Psoas muscle (tissue), 8 donors: ENCODE data around the gene ADGRD1. TPM values are rescaled to one million over a fixed set of nuclear protein-coding genes. Genes with fewer than 3 reads are reported as not detected.
A peak's percentile ranks its signal among the peaks of the same experiment; 100 is the strongest.

ENCODE experiments used
- ATAC-seq, 4 donors: fragments of 200-7000 bp; cut with Tn5 transposase; one replicate each; pipeline ENCODE4 v1.9.1; 2020; ENCODE audit warnings: moderate library complexity in 3 of 4, mild to moderate bottlenecking in 2 of 4
- DNase-seq, 2 donors: peaks; one replicate each; pipeline ENCODE4 v3.0.0-alpha.2; 2020
- H3K27ac ChIP-seq: fragments of 200-600 bp; one replicate; pipeline ENCODE4 v1.8.0; 2022
- H3K27me3 ChIP-seq, 3 donors: fragments of 200-600 bp in 1 of 3; one replicate each; pipeline versions ENCODE4 v1.6.1 to v1.8.0; 2013 to 2022; ENCODE audit warnings: low read length in 2 of 3, mild to moderate bottlenecking in 2 of 3, moderate library complexity in 1 of 3; ENCODE audit not compliant: insufficient read depth in 3 of 3
- H3K36me3 ChIP-seq, 2 donors: fragments of 200-600 bp in 1 of 2; one replicate each; pipeline versions ENCODE4 v1.6.1 to v1.8.0; 2013 to 2022; ENCODE audit warnings: low read depth in 1 of 2, mild to moderate bottlenecking in 1 of 2, moderate library complexity in 1 of 2; ENCODE audit not compliant: insufficient read depth in 1 of 2
- H3K4me1 ChIP-seq: fragments of 200-600 bp; one replicate; pipeline ENCODE4 v1.8.0; 2022
- H3K4me3 ChIP-seq: fragments of 200-600 bp; one replicate; pipeline ENCODE4 v1.8.0; 2022; ENCODE audit warnings: mild to moderate bottlenecking
- H3K9me3 ChIP-seq: fragments of 200-600 bp; one replicate; pipeline ENCODE4 v1.8.0; 2022
- WGBS, 3 donors: extraction: QIAGEN DNeasy Blood & Tissue Kit; methylation state at CpG; one replicate each; pipeline versions ENCODE4 v1.1.6 to v1.1.7; 2013; 5-methylcytosine and 5-hydroxymethylcytosine counted together
- intact Hi-C, 2 donors: fragments of 100-400 bp; cut with DNase I; formaldehyde crosslinking; loops; one replicate each; pipeline versions ENCODE4 v1.11.0 to v1.14.2; 2022
- polyA plus RNA-seq, 3 donors: library from polyadenylated mRNA; stranded (reverse); fragments of 200-250 nt; gene quantifications; one replicate each; pipeline ENCODE4 v1.2.3, GENCODE V29; 2013
- total RNA-seq, 4 donors: library from RNA; stranded (reverse); fragmentation: NEBNext Ultra II Directional in 2 of 4; extraction: Animal tissue kit (Norgen Biotek cat#: 25700) in 2 of 4; gene quantifications; one replicate each; pipeline versions ENCODE4 v1.2.1 to v1.2.4, GENCODE V29; 2021 to 2023
- TF ChIP-seq, protein P1 (sequence below): fragments of 200-600 bp; IDR thresholded peaks from one replicate; pipeline ENCODE4 v1.8.0; 2022; ENCODE audit warnings: antibody characterized with exemption
- donor health status: healthy with polysubstance abuse.
- donor health status: DM: no; HTN: no; CAD: no; lungs with moderate emphysema.
- donor health status: Bipolar disorder and iron deficiency.
- donor health status: healthy.
- donor health status: DM: yes; HTN: yes; CAD: no.
- donor health status: DM: no; HTN: no; CAD: no.
- donor health status: DM: no; HTN: no; CAD: no.
- donor health status: DM: yes; HTN: yes; CAD: no.

Gene ADGRD1
- total and polyA plus RNA-seq, 7 donors: 2.1 to 11.6 (median 3.6) TPM

DNA sequence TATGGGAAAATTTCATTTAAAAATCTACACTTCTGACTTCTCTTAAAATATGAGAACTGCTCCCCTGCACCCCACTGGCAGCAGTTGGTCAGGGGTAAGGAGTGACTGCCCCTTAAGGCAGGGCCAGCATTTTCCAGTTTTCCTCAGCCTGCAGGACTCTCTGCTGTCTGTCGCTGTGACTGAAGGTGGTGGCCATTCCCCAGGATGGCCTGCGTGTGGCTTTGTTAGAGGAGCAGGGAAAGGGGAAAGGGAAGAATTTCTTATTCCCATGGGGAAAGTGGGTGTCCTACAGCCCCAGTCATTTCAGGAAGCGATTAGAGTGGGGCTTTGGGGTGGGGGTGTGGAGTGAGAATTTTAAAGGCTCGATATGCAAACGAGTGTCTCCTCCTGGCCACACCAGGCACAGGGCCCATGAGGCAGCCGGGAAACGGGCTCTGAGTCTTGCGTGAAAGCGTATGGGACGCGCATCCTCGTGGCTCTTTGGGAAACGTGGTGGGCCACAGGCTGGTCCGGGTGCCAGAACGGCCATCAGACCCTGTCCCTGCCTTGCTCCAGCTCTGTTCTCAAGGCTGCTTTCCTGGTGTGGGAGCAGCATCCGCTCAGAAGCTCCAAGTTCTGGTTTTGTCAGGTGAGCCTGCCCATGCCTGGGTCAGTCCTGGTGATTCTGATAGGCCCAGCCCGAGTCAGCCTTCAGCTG lies 23.5 kb downstream of the ADGRD1 start:
- no peak for DNase-seq
- no peaks in the 10 kb centered on the region for H3K4me1 ChIP-seq
- no peak overlapping the region for H3K4me3 ChIP-seq
- H3K27me3 ChIP-seq: no peaks in the 10 kb centered on the region
- TF ChIP-seq, protein P1, sequence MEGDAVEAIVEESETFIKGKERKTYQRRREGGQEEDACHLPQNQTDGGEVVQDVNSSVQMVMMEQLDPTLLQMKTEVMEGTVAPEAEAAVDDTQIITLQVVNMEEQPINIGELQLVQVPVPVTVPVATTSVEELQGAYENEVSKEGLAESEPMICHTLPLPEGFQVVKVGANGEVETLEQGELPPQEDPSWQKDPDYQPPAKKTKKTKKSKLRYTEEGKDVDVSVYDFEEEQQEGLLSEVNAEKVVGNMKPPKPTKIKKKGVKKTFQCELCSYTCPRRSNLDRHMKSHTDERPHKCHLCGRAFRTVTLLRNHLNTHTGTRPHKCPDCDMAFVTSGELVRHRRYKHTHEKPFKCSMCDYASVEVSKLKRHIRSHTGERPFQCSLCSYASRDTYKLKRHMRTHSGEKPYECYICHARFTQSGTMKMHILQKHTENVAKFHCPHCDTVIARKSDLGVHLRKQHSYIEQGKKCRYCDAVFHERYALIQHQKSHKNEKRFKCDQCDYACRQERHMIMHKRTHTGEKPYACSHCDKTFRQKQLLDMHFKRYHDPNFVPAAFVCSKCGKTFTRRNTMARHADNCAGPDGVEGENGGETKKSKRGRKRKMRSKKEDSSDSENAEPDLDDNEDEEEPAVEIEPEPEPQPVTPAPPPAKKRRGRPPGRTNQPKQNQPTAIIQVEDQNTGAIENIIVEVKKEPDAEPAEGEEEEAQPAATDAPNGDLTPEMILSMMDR: no peak
- WGBS, 3 donors: 86 to 89% (median 86%) methylated on average over 17 of the region's 17 CpGs
- ATAC-seq: no peak
- H3K36me3 ChIP-seq: peaks cover 0 to 3% of the 10 kb centered on the region in 2 donors
- no peaks in the 10 kb centered on the region for H3K9me3 ChIP-seq
- intact Hi-C loops: no loop called here
- H3K27ac ChIP-seq: no peak overlapping the region

DNA sequence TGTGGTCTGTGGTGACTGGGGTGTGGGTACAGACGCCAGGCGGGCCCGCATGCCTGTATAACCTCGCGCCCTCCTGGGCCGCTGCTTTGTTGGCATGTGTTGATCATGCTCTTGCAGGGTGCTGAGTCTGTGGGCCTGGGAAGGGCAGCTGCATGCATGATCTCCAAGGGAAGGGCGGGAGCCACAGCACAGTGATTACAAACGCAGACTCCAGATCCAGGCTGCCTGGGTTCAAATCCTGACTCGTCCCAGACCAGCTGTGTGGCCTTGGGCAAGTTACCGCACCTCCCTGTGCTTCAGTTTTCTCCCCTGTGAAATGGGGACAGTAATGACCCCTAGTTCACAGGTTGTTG lies 24.0 kb downstream of the ADGRD1 start:
- no peak for DNase-seq
- no peaks in the 10 kb centered on the region for H3K4me1 ChIP-seq
- no peak overlapping the region for H3K27ac ChIP-seq
- intact Hi-C loops: no loop called here
- H3K36me3 ChIP-seq: peaks cover 0 to 3% of the 10 kb centered on the region in 2 donors
- no peaks in the 10 kb centered on the region for H3K9me3 ChIP-seq
- WGBS, 3 donors: 87 to 94% (median 91%) methylated on average over 10 of the region's 10 CpGs
- H3K27me3 ChIP-seq: no peaks in the 10 kb centered on the region
- TF ChIP-seq, protein P1: no peak
- no peak for ATAC-seq
- H3K4me3 ChIP-seq: no peak overlapping the region

DNA sequence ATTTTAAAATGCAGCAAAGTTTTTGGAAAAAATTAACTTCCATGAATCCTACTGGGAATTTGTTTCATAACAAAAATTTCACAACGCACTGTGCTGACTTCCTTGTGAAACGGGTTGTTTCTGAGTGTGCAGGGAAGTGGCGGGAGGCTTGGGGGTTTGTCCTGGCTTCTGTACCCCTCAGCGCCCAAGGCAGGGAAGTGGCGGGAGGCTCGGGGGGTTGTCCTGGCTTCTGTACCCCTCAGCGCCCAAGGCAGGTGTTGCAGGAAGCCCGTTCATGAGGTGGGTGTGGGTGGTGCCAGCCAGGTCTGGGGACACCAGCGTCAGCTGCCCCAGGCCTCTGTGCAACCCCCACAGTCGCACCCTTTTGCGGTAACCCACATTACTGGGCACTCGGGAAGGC lies 25.1 kb downstream of the ADGRD1 start:
- DNase-seq: peak in 1 of 2 donors; percentile 68
- WGBS, 3 donors: 74 to 80% (median 78%) methylated on average over 12 of the region's 12 CpGs
- H3K36me3 ChIP-seq: peaks cover 0 to 3% of the 10 kb centered on the region in 2 donors
- H3K4me1 ChIP-seq: no peaks in the 10 kb centered on the region
- H3K4me3 ChIP-seq: no peak overlapping the region
- H3K27ac ChIP-seq: no peak overlapping the region
- intact Hi-C loops: no loop called here
- H3K27me3 ChIP-seq: no peaks in the 10 kb centered on the region
- TF ChIP-seq, protein P1: no peak
- H3K9me3 ChIP-seq: no peaks in the 10 kb centered on the region
- ATAC-seq: peak in 2 of 4 donors; percentile 34 to 64

DNA sequence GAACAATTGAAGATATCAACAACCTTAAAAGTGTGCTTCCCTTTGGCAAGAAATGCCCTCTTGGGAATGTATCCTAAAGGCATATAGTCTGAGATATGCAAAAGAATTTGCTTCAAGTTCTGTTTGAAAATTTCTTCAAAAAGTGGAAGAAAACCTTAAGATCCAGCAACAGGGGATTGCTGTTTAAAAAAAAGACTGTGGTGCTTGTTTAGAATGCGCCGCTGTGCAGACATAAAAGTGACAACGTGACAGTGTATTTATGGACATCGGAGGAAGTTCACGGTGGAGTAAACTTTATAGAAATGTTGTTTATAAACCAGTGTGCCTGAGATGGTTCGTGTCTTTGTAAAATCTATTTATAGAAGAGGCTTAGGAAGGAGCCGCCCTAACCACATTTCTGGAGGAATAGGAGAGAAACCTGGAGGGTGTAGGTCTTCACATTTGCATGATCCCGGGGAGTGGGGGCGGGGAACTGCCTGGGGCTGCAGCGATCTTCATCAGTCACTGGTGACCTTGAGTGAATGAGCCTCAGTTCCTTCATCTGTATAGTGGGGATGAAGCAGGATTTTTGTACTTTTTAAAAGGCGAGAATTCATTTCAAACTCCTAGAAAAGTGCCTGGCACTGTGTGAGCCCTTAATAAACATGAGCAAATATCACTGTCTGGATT lies 27.5 kb downstream of the ADGRD1 start:
- ATAC-seq (no peak), DNase-seq (no peak)
- Histone ChIP-seq H3K4me1 (no peaks in the 10 kb centered on the region), H3K4me3 (no peak overlapping the region), H3K27ac (no peak overlapping the region), H3K36me3 (no peaks in the 10 kb centered on the region), H3K9me3 (no peaks in the 10 kb centered on the region), H3K27me3 (no peaks in the 10 kb centered on the region)
- 49 to 51% (median 50%) methylated on average over 11 of the region's 11 CpGs for WGBS, 3 donors
- intact Hi-C loops: no loop called here
- TF ChIP-seq, protein P1: no peak
